ENCODE results near the gene CCN2.

CCN2 gene

GRCh38 chr6:131966443-131966842 lies 15.3 kb upstream of the CCN2 start:
- Histone ChIP-seq H3K4ac (ENCODE audit: low read depth in 1 of 2, low read length in 2 of 2) (no peak overlapping the region), H3K9me3 (ENCODE audit: control insufficient read depth, low read length) (no peaks in the 10 kb centered on the region), H3K4me2 (ENCODE audit: low read length, poor library complexity, severe bottlenecking) (no peak overlapping the region), H3K79me1 (replicated peaks; ENCODE audit: low read length, poor library complexity, severe bottlenecking) (no peaks in the 10 kb centered on the region), H3K9ac (ENCODE audit: low read length) (no peak overlapping the region), H3K14ac (ENCODE audit: low read length in 2 of 2) (no peak overlapping the region), H3K18ac (ENCODE audit: low read depth in 1 of 2, low read length in 2 of 2) (no peak overlapping the region), H3K36me3 (ENCODE audit: control insufficient read depth in 1 of 2, insufficient read depth in 2 of 2, low read depth in 1 of 2, low read length in 2 of 2) (no peaks in the 10 kb centered on the region), H4K91ac (ENCODE audit: low read length) (no peak overlapping the region), H2BK15ac (ENCODE audit: low read depth, poor library complexity, severe bottlenecking) (no peak overlapping the region), H2BK12ac (ENCODE audit: low read length in 2 of 2) (no peak overlapping the region), H2AK5ac (ENCODE audit: low read length, severe bottlenecking) (no peak overlapping the region), H3K27me3 (ENCODE audit: control insufficient read depth in 1 of 2, insufficient read depth in 1 of 2, low read length in 2 of 2) (no peaks in the 10 kb centered on the region), H4K8ac (ENCODE audit: low read length) (no peak overlapping the region), H3K4me1 (ENCODE audit: control insufficient read depth, insufficient read depth, low read depth, low read length) (peaks cover 2% of the 10 kb centered on the region), H2AFZ (ENCODE audit: low read depth, low read length) (no peak overlapping the region), H3K23ac (ENCODE audit: low read length in 2 of 2) (no peak overlapping the region), H2BK120ac (ENCODE audit: low read depth, low read length) (no peak overlapping the region), H3K27ac (ENCODE audit: low read length, poor library complexity, severe bottlenecking) (peak overlapping the region; percentile 20), H3K4me3 (ENCODE audit: insufficient read depth in 1 of 2, low read depth in 1 of 2, low read length in 2 of 2) (no peak overlapping the region), H2BK5ac (ENCODE audit: low read depth, low read length, poor library complexity, severe bottlenecking) (no peak overlapping the region)
- under 1% methylated on average over 6 of the region's 6 CpGs for WGBS
- peak; percentile 98 for DNase-seq

- H4K8ac ChIP-seq (ENCODE audit: low read length), result no peak overlapping the region
- H2BK12ac ChIP-seq (ENCODE audit: low read length in 2 of 2), result no peak overlapping the region
- no peaks in the 10 kb centered on the region for H3K79me1 ChIP-seq (replicated peaks; ENCODE audit: low read length, poor library complexity, severe bottlenecking)
- no peak overlapping the region for H3K14ac ChIP-seq (ENCODE audit: low read length in 2 of 2)
- H2BK5ac ChIP-seq (ENCODE audit: low read depth, low read length, poor library complexity, severe bottlenecking), result no peak overlapping the region
- no peak overlapping the region for H2BK15ac ChIP-seq (ENCODE audit: low read depth, poor library complexity, severe bottlenecking)
- no peaks in the 10 kb centered on the region for H3K9me3 ChIP-seq (ENCODE audit: control insufficient read depth, low read length)
- no peak overlapping the region for H2BK120ac ChIP-seq (ENCODE audit: low read depth, low read length)
- H3K18ac ChIP-seq (ENCODE audit: low read depth in 1 of 2, low read length in 2 of 2), result no peak overlapping the region
- no peak overlapping the region for H3K4me3 ChIP-seq (ENCODE audit: insufficient read depth in 1 of 2, low read depth in 1 of 2, low read length in 2 of 2)
- H3K27me3 ChIP-seq (ENCODE audit: control insufficient read depth in 1 of 2, insufficient read depth in 1 of 2, low read length in 2 of 2), result no peaks in the 10 kb centered on the region
- no peak overlapping the region for H4K91ac ChIP-seq (ENCODE audit: low read length)
- peak overlapping the region; percentile 72 for H2AK5ac ChIP-seq (ENCODE audit: low read length, severe bottlenecking)
- H3K9ac ChIP-seq (ENCODE audit: low read length), result no peak overlapping the region
- H3K4me2 ChIP-seq (ENCODE audit: low read length, poor library complexity, severe bottlenecking), result no peak overlapping the region
- no peak overlapping the region for H3K4ac ChIP-seq (ENCODE audit: low read depth in 1 of 2, low read length in 2 of 2)
- H3K4me1 ChIP-seq (ENCODE audit: control insufficient read depth, insufficient read depth, low read depth, low read length), result peaks cover 2% of the 10 kb centered on the region
- H3K23ac ChIP-seq (ENCODE audit: low read length in 2 of 2), result no peak overlapping the region
- H3K36me3 ChIP-seq (ENCODE audit: control insufficient read depth in 1 of 2, insufficient read depth in 2 of 2, low read depth in 1 of 2, low read length in 2 of 2), result no peaks in the 10 kb centered on the region
- no peak for DNase-seq
- H2AFZ ChIP-seq (ENCODE audit: low read depth, low read length), result peak overlapping the region; percentile 11
- no peak overlapping the region for H3K27ac ChIP-seq (ENCODE audit: low read length, poor library complexity, severe bottlenecking)
These were observed 11.9 kb upstream of the CCN2 start for GRCh38 chr6:131963063-131963462.

GRCh38 chr6:131960371-131961133 lies 9.4 kb upstream of the CCN2 start:
- Histone ChIP-seq H3K23ac (ENCODE audit: low read length in 2 of 2) (no peak overlapping the region), H2BK12ac (ENCODE audit: low read length in 2 of 2) (no peak overlapping the region), H2BK120ac (ENCODE audit: low read depth, low read length) (no peak overlapping the region), H2AK5ac (ENCODE audit: low read length, severe bottlenecking) (no peak overlapping the region), H2BK5ac (ENCODE audit: low read depth, low read length, poor library complexity, severe bottlenecking) (no peak overlapping the region), H3K14ac (ENCODE audit: low read length in 2 of 2) (no peak overlapping the region), H3K27me3 (ENCODE audit: control insufficient read depth in 1 of 2, insufficient read depth in 1 of 2, low read length in 2 of 2) (no peaks in the 10 kb centered on the region), H3K27ac (ENCODE audit: low read length, poor library complexity, severe bottlenecking) (no peak overlapping the region), H3K9ac (ENCODE audit: low read length) (peak overlapping the region; percentile 63), H3K4me3 (ENCODE audit: insufficient read depth in 1 of 2, low read depth in 1 of 2, low read length in 2 of 2) (no peak overlapping the region), H3K79me1 (replicated peaks; ENCODE audit: low read length, poor library complexity, severe bottlenecking) (no peaks in the 10 kb centered on the region), H4K8ac (ENCODE audit: low read length) (no peak overlapping the region), H2BK15ac (ENCODE audit: low read depth, poor library complexity, severe bottlenecking) (no peak overlapping the region), H4K91ac (ENCODE audit: low read length) (no peak overlapping the region), H3K4me2 (ENCODE audit: low read length, poor library complexity, severe bottlenecking) (no peak overlapping the region), H3K9me3 (ENCODE audit: control insufficient read depth, low read length) (no peaks in the 10 kb centered on the region), H3K4me1 (ENCODE audit: control insufficient read depth, insufficient read depth, low read depth, low read length) (no peaks in the 10 kb centered on the region), H3K18ac (ENCODE audit: low read depth in 1 of 2, low read length in 2 of 2) (no peak overlapping the region), H3K36me3 (ENCODE audit: control insufficient read depth in 1 of 2, insufficient read depth in 2 of 2, low read depth in 1 of 2, low read length in 2 of 2) (no peaks in the 10 kb centered on the region), H3K4ac (ENCODE audit: low read depth in 1 of 2, low read length in 2 of 2) (no peak overlapping the region), H2AFZ (ENCODE audit: low read depth, low read length) (no peak overlapping the region)
- DNase-seq, result no peak
- WGBS, result 56% methylated on average over 4 of the region's 6 CpGs

GRCh38 chr6:131958542-131959470 lies 7.6 kb upstream of the CCN2 start:
- Histone ChIP-seq H4K8ac (ENCODE audit: low read length) (no peak overlapping the region), H3K9me3 (ENCODE audit: control insufficient read depth, low read length) (no peaks in the 10 kb centered on the region), H3K36me3 (ENCODE audit: control insufficient read depth in 1 of 2, insufficient read depth in 2 of 2, low read depth in 1 of 2, low read length in 2 of 2) (no peaks in the 10 kb centered on the region), H3K23ac (ENCODE audit: low read length in 2 of 2) (no peak overlapping the region), H3K18ac (ENCODE audit: low read depth in 1 of 2, low read length in 2 of 2) (no peak overlapping the region), H2BK5ac (ENCODE audit: low read depth, low read length, poor library complexity, severe bottlenecking) (no peak overlapping the region), H2AK5ac (ENCODE audit: low read length, severe bottlenecking) (peak overlapping the region; percentile 3), H2AFZ (ENCODE audit: low read depth, low read length) (no peak overlapping the region), H3K4me1 (ENCODE audit: control insufficient read depth, insufficient read depth, low read depth, low read length) (no peaks in the 10 kb centered on the region), H3K14ac (ENCODE audit: low read length in 2 of 2) (no peak overlapping the region), H3K27ac (ENCODE audit: low read length, poor library complexity, severe bottlenecking) (no peak overlapping the region), H3K9ac (ENCODE audit: low read length) (no peak overlapping the region), H4K91ac (ENCODE audit: low read length) (no peak overlapping the region), H3K4me2 (ENCODE audit: low read length, poor library complexity, severe bottlenecking) (no peak overlapping the region), H2BK15ac (ENCODE audit: low read depth, poor library complexity, severe bottlenecking) (no peak overlapping the region), H3K79me1 (replicated peaks; ENCODE audit: low read length, poor library complexity, severe bottlenecking) (no peaks in the 10 kb centered on the region), H3K27me3 (ENCODE audit: control insufficient read depth in 1 of 2, insufficient read depth in 1 of 2, low read length in 2 of 2) (no peaks in the 10 kb centered on the region), H3K4me3 (ENCODE audit: insufficient read depth in 1 of 2, low read depth in 1 of 2, low read length in 2 of 2) (no peak overlapping the region), H3K4ac (ENCODE audit: low read depth in 1 of 2, low read length in 2 of 2) (no peak overlapping the region), H2BK12ac (ENCODE audit: low read length in 2 of 2) (no peak overlapping the region), H2BK120ac (ENCODE audit: low read depth, low read length) (no peak overlapping the region)
- WGBS, result 97% methylated on average over 11 of the region's 11 CpGs
- no peak for DNase-seq
